CD4-positive, CD25-positive, alpha-beta regulatory T cell (primary cell): ENCODE results near the gene FAM200B. TPM values are rescaled to one million over a fixed set of nuclear protein-coding genes. Genes with fewer than 3 reads are reported as not detected.
"Not testable (repeated sequence)": the region's sequence is repeated elsewhere in the genome, so short reads cannot be mapped to it uniquely, and the experiment has no call there.

Source experiments
- ATAC-seq, 2 donors: fragments of 150-1000 bp; cut with Tn5 transposase; one replicate each; pipeline ENCODE4 v1.10.0; 2021; ENCODE audit warnings: low read depth in 2 of 2, moderate number of reproducible peaks in 2 of 2, moderate library complexity in 1 of 2
- DNase-seq, 3 donors: peaks; one replicate each; pipeline versions ENCODE4 v3.0.0 to v3.0.0-alpha.2; 2012 to 2022; ENCODE audit warnings: mixed read lengths in 1 of 3
- H3K27ac ChIP-seq: one replicate; pipeline ENCODE4 v1.7.0; 2013; ENCODE audit warnings: mild to moderate bottlenecking, low read length; ENCODE audit not compliant: insufficient read depth, poor library complexity, severe bottlenecking
- H3K27me3 ChIP-seq: one replicate; pipeline ENCODE4 v1.7.0; 2013; ENCODE audit warnings: low read length; ENCODE audit not compliant: control insufficient read depth, insufficient read depth
- H3K36me3 ChIP-seq: one replicate; pipeline ENCODE4 v1.7.0; 2013; ENCODE audit warnings: mild to moderate bottlenecking, low read length, moderate library complexity; ENCODE audit not compliant: control insufficient read depth, insufficient read depth
- H3K4me1 ChIP-seq: 2 replicates; pipeline ENCODE4 v1.7.0; 2013; ENCODE audit warnings: mild to moderate bottlenecking, low read length; ENCODE audit not compliant: insufficient read depth, control insufficient read depth, poor library complexity, severe bottlenecking
- H3K4me3 ChIP-seq: one replicate; pipeline ENCODE4 v1.7.0; 2013; ENCODE audit warnings: low read depth, mild to moderate bottlenecking, low read length, moderate library complexity
- H3K9me3 ChIP-seq, 2 experiments: 1 replicate in 1 of 2; 2 replicates in 1 of 2; pipeline ENCODE4 v1.7.0; 2013; ENCODE audit warnings: low read length in 2 of 2, mild to moderate bottlenecking in 1 of 2, moderate library complexity in 1 of 2; ENCODE audit not compliant: control insufficient read depth in 2 of 2
- H3K27ac Mint-ChIP-seq, 3 donors: one replicate each; pipeline ENCODE4 v1.8.0; 2020 to 2022; ENCODE audit warnings: mild to moderate bottlenecking in 3 of 3, mixed read lengths in 3 of 3, moderate library complexity in 2 of 3
- H3K27me3 Mint-ChIP-seq: one replicate; pipeline ENCODE4 v1.8.0; 2022; ENCODE audit warnings: mild to moderate bottlenecking, mixed read lengths
- H3K36me3 Mint-ChIP-seq: one replicate; pipeline ENCODE4 v1.8.0; 2020; ENCODE audit warnings: mixed read lengths
- H3K4me1 Mint-ChIP-seq, 4 donors: one replicate each; pipeline ENCODE4 v1.8.0; 2020 to 2022; ENCODE audit warnings: mixed read lengths in 4 of 4, mild to moderate bottlenecking in 1 of 4
- H3K4me3 Mint-ChIP-seq, 4 donors: one replicate each; pipeline ENCODE4 v1.8.0; 2020 to 2022; ENCODE audit warnings: mild to moderate bottlenecking in 4 of 4, mixed read lengths in 4 of 4, moderate library complexity in 3 of 4
- H3K9me3 Mint-ChIP-seq, 7 donors: one replicate each; pipeline ENCODE4 v1.8.0; 2020 to 2022; ENCODE audit warnings: mixed read lengths in 7 of 7, mild to moderate bottlenecking in 3 of 7, moderate library complexity in 2 of 7
- polyA plus RNA-seq, 4 donors: library from polyadenylated mRNA; unstranded; fragments of 300-500 nt; fragmentation: Illumina TruSeq; gene quantifications; one replicate each; pipeline ENCODE4 v1.2.3, GENCODE V29; 2021
- total RNA-seq: library from RNA; stranded (reverse); gene quantifications from one replicate; pipeline ENCODE4 v1.2.3, GENCODE V29; 2022

FAM200B gene
- total and polyA plus RNA-seq, 5 donors from 2014 or later = 21.0 to 120 (median 97.4) TPM

- Histone ChIP-seq H3K9me3 (no peaks in the 10 kb centered on the region), H3K27me3 (peaks cover 2% of the 10 kb centered on the region), H3K4me3 (no peak overlapping the region), H3K36me3 (no peaks in the 10 kb centered on the region), H3K4me1 (no peaks in the 10 kb centered on the region), H3K27ac (no peak overlapping the region)
- ATAC-seq = no peak
- H3K4me3 Mint-ChIP-seq = no peak overlapping the region
- DNase-seq = no peak
- H3K4me1 Mint-ChIP-seq = peaks cover 0 to 7% (median 0%) of the 10 kb centered on the region in 4 donors
- H3K27ac Mint-ChIP-seq = peak overlapping the region in 1 of 3 donors; percentile 8
- H3K9me3 Mint-ChIP-seq = peaks cover 0 to 2% (median 0%) of the 10 kb centered on the region in 7 donors
- no peaks in the 10 kb centered on the region for H3K36me3 Mint-ChIP-seq
- no peaks in the 10 kb centered on the region for H3K27me3 Mint-ChIP-seq
These were observed 39.2 kb downstream of the FAM200B start for GRCh38 chr4:15720851-15721250.

GRCh38 chr4:15725608-15726007 lies 44.0 kb downstream of the FAM200B start:
- peak in 1 of 2 donors; percentile 30 for ATAC-seq

GRCh38 chr4:15729910-15730533 lies 48.4 kb downstream of the FAM200B start:
- H3K36me3 Mint-ChIP-seq = no peaks in the 10 kb centered on the region
- DNase-seq = peak; percentile 16 to 59 (median 58)

More at GRCh38 chr4:15725608-15726007, 44.0 kb downstream of the FAM200B start:
- Histone ChIP-seq H3K4me3 (no peak overlapping the region), H3K9me3 (no peaks in the 10 kb centered on the region), H3K27me3 (no peaks in the 10 kb centered on the region), H3K4me1 (peaks cover 5% of the 10 kb centered on the region), H3K27ac (no peak overlapping the region), H3K36me3 (no peaks in the 10 kb centered on the region)
- Mint-ChIP-seq H3K9me3 (no peaks in the 10 kb centered on the region), H3K27ac (peak overlapping the region in 1 of 3 donors; percentile 7), H3K4me3 (no peak overlapping the region), H3K4me1 (peaks cover 0 to 9% (median 0%) of the 10 kb centered on the region in 4 donors), H3K36me3 (no peaks in the 10 kb centered on the region), H3K27me3 (peaks cover 11% of the 10 kb centered on the region)
- DNase-seq = no peak

GRCh38 chr4:15733061-15733460 lies 51.4 kb downstream of the FAM200B start:
- not testable (repeated sequence) for H3K9me3 Mint-ChIP-seq, H3K9me3 ChIP-seq, H3K27ac Mint-ChIP-seq, H3K4me3 Mint-ChIP-seq, H3K4me3 ChIP-seq, DNase-seq, H3K27ac ChIP-seq, H3K36me3 Mint-ChIP-seq, H3K4me1 ChIP-seq, ATAC-seq, H3K27me3 ChIP-seq, H3K36me3 ChIP-seq
- H3K4me1 Mint-ChIP-seq = peaks cover 0 to 21% (median 1%) of the 10 kb centered on the region in 4 donors
- peaks cover 21% of the 10 kb centered on the region for H3K27me3 Mint-ChIP-seq

More at GRCh38 chr4:15729910-15730533, 48.4 kb downstream of the FAM200B start:
- ATAC-seq = peak in 1 of 2 donors; percentile 42
- Histone ChIP-seq H3K36me3 (no peaks in the 10 kb centered on the region), H3K4me3 (no peak overlapping the region), H3K9me3 (no peaks in the 10 kb centered on the region), H3K27ac (no peak overlapping the region), H3K4me1 (peaks cover 5% of the 10 kb centered on the region), H3K27me3 (no peaks in the 10 kb centered on the region)
- no peak overlapping the region for H3K27ac Mint-ChIP-seq
- peaks cover 0 to under 1% (median 0%) of the 10 kb centered on the region in 7 donors for H3K9me3 Mint-ChIP-seq
- H3K4me1 Mint-ChIP-seq = peaks cover 0 to 16% (median 1%) of the 10 kb centered on the region in 4 donors
- no peak overlapping the region for H3K4me3 Mint-ChIP-seq
- peaks cover 11% of the 10 kb centered on the region for H3K27me3 Mint-ChIP-seq

GRCh38 chr4:15735536-15735935 lies 53.9 kb downstream of the FAM200B start:
- ATAC-seq (no peak), DNase-seq (no peak)
- no peak overlapping the region for H3K4me3 Mint-ChIP-seq
- H3K4me1 ChIP-seq = no peaks in the 10 kb centered on the region
- H3K27me3 ChIP-seq = peaks cover 4% of the 10 kb centered on the region
- H3K36me3 ChIP-seq = no peaks in the 10 kb centered on the region
- H3K4me3 ChIP-seq = no peak overlapping the region
- no peaks in the 10 kb centered on the region for H3K36me3 Mint-ChIP-seq
- H3K9me3 ChIP-seq = no peaks in the 10 kb centered on the region
- H3K9me3 Mint-ChIP-seq = peaks cover 0 to 7% (median 0%) of the 10 kb centered on the region in 7 donors
- H3K27me3 Mint-ChIP-seq = peaks cover 30% of the 10 kb centered on the region
- H3K27ac ChIP-seq = no peak overlapping the region
- H3K4me1 Mint-ChIP-seq = peaks cover 0 to 24% (median 2%) of the 10 kb centered on the region in 4 donors
- peak overlapping the region in 1 of 3 donors; percentile 3 for H3K27ac Mint-ChIP-seq

GRCh38 chr4:15736514-15737050 lies 55.0 kb downstream of the FAM200B start:
- H3K27me3 Mint-ChIP-seq = peaks cover 30% of the 10 kb centered on the region
- H3K9me3 Mint-ChIP-seq = peaks cover 0 to 11% (median 3%) of the 10 kb centered on the region in 7 donors
- Histone ChIP-seq H3K27ac (no peak overlapping the region), H3K9me3 (peaks cover under 1% of the 10 kb centered on the region in 2 experiments), H3K4me1 (no peaks in the 10 kb centered on the region), H3K36me3 (no peaks in the 10 kb centered on the region), H3K4me3 (no peak overlapping the region), H3K27me3 (peaks cover 4% of the 10 kb centered on the region)
- ATAC-seq (no peak), DNase-seq (no peak)
- peaks cover 4% of the 10 kb centered on the region for H3K36me3 Mint-ChIP-seq
- H3K4me1 Mint-ChIP-seq = peaks cover 0 to 24% (median 2%) of the 10 kb centered on the region in 4 donors
- H3K4me3 Mint-ChIP-seq = no peak overlapping the region
- H3K27ac Mint-ChIP-seq = no peak overlapping the region

GRCh38 chr4:15737255-15737654 lies 55.6 kb downstream of the FAM200B start:
- DNase-seq = no peak
- Mint-ChIP-seq H3K4me1 (peaks cover 0 to 24% (median 2%) of the 10 kb centered on the region in 4 donors), H3K36me3 (peaks cover 4% of the 10 kb centered on the region), H3K4me3 (no peak overlapping the region), H3K9me3 (peaks cover 0 to 11% (median 5%) of the 10 kb centered on the region in 7 donors), H3K27me3 (peaks cover 30% of the 10 kb centered on the region), H3K27ac (no peak overlapping the region)
- ATAC-seq = no peak
- Histone ChIP-seq H3K27me3 (peaks cover 4% of the 10 kb centered on the region), H3K4me1 (no peaks in the 10 kb centered on the region), H3K4me3 (no peak overlapping the region), H3K9me3 (peaks cover 6 to 8% of the 10 kb centered on the region in 2 experiments), H3K36me3 (no peaks in the 10 kb centered on the region), H3K27ac (no peak overlapping the region)
